Skin of body (tissue), 2 donors: ENCODE data around the gene RFT1. TPM values are rescaled to one million over a fixed set of nuclear protein-coding genes. Genes with fewer than 3 reads are reported as not detected.

Source experiments
- DNase-seq: peaks from one replicate; lab custom pipeline; 2025; lab: John Stamatoyannopoulos, UW
- total RNA-seq: library from RNA; depleted of rRNA; stranded (reverse); fragments of >200 nt; gene quantifications from one replicate; pipeline ENCODE4 v1.2.3, GENCODE V29; 2014

Gene RFT1
- total RNA-seq, 1 donor from 2014 or later: 9.2 TPM

DNA sequence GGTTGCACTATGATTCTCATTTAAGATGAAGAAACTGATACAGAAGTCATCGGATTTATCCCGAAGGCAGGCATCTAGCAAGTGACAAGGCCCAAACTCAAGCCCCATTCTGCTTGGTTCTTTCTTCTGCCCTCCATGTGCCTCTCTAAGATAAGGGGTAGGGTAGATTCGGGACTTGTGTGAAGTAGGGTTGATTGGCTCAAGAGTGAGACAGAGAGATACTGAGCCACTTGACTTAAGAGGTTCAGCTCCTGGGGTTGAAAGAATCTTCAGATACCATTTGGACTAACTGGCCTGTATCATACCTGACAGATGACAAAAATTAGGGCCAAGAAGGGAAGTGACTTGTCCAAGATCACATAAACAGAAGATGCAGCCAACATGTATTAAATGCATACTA is 891 bp downstream of the RFT1 start:
- no peak for DNase-seq

DNA sequence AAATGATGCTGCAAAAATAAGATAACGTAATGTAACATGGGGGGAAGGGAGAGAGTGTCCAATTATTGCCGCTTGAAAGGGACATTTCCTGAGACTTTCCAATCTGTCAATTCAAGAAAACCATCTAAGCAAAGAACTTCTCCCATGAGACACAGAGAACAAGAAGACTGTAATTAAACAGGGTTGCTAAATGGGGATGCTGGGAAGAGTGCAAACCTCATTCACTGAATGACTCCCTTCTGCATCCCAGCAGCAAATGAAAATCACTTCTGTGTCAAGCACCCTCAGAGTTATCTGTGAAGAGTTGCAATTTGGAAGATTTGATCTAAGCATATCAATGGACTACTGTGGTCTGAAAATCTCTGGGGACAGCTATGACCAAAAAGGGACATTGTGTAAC is 3.6 kb downstream of the RFT1 start:
- no peak for DNase-seq

DNA sequence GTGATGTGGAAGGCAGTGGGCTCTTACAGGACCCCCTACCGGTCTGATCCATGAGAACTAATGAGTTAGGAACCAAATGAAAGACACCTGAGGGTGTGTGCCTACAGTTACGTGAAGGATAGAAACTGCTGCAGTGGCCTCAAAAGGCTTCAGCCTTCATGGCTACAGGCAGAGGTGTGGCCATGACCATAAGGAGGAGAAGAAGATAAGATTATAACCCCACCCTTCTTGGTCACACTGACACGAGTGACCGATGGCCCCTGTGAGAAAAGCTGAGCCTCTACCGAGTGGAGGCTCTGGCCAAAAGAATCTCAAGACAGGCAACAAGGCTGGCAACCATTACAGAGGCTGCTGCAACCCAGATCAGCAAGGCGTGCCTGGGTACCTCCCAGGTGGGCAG is 6.3 kb downstream of the RFT1 start:
- no peak for DNase-seq

DNA sequence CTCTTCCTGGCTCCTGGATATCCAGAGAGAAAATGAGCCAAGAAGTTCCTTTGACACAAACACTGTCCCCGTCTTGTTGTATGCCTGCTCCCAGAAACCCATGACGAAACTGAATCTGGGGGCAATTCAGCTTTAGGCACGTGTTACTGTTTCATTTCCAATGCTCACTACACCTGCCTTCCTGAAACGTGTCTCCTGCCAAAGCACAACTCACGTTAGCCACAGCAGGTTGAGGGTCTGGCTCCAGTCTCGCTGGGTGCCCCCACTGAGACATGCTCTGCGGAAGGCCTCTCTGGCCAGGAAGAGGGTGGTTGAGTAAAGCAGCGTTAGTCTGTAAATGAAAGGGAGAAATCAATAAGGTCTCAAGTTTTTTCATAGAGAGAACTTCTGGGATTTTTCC is 6.7 kb downstream of the RFT1 start:
- DNase-seq: no peak

DNA sequence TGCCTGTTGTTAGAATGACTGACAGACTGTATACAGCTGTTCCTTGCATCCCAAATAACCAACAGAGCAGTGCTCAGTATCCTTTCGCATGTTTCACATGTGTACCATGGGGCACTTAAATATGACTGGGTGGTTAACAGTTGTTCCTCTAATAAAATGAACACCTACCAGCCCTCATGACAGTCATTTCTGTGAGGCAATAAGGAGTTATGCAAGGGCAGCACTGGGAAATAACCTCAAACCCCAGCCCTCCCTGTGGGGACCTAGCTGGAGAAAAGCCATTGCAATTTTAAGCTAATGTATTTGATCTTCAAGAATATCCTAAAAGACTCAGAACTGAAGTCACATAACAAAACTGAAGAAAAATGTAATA is 7.3 kb downstream of the RFT1 start:
- DNase-seq: no peak

DNA sequence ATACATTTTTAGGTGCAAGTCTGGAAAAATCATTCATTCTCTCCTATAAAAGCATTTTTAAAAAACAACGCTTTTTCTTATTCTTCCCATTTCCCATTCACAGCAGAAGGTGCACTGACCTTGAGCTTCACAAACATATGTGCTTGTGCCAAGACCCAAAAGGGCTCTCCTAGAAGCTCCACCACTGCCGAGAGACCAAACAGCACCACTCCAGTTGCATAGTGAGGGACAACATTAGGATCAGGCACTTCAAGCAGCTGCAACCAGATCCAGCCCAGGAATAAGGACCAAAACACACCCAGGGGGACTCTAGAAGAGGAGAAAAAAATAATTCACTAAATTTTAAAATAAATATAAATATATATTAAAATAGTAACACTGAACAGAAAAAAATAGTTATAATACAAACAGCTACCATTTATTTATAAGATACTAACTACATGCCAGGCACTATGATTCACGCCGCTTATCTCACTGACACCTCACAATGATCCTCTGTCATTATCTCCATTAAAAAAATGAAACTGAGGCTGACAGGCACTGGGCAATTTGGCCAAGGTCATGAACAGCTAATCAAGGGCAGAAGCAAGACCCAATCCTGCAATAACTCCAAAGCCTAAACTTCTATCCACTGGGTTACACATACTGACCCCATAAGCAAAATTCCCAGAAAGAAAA is 7.8 kb downstream of the RFT1 start:
- no peak for DNase-seq

DNA sequence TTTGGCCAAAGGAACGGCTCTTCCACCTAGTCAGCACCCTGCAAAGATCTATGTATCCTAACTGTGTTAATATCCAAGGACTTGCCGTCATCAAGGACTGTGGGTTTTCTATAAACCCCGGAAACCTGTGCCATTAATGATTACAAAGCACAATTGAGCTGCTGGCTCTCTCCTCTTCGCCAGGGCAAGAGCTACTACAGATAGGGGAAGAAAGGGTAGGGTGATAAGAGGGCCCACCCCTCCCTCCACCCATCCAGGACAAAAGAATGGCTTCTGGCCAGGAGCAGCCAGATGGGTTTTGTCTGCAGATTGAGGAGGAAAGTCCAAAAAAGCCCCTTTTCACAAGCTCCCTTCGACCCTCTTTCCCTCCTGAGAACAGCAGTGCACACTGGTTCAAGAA is 9.9 kb downstream of the RFT1 start:
- no peak for DNase-seq

DNA sequence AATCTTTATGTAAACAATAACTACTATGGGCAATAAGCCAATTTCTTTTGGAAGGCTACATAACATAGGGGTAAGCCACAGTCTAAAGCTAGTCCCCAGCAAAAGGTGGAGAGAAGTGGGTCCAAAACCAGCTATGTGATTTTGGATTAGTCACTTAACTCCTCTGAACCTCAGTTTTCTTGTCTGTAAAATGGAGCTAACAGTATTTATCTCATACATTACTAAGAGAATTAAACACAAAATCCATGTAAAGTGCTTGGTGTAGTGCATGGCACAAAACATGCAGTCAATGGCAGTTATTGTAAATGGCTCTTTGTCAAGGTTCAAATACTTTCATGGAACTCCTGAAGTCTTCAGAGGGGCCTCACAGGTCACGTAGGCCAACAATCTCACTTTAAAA is 13.3 kb downstream of the RFT1 start:
- no peak for DNase-seq

DNA sequence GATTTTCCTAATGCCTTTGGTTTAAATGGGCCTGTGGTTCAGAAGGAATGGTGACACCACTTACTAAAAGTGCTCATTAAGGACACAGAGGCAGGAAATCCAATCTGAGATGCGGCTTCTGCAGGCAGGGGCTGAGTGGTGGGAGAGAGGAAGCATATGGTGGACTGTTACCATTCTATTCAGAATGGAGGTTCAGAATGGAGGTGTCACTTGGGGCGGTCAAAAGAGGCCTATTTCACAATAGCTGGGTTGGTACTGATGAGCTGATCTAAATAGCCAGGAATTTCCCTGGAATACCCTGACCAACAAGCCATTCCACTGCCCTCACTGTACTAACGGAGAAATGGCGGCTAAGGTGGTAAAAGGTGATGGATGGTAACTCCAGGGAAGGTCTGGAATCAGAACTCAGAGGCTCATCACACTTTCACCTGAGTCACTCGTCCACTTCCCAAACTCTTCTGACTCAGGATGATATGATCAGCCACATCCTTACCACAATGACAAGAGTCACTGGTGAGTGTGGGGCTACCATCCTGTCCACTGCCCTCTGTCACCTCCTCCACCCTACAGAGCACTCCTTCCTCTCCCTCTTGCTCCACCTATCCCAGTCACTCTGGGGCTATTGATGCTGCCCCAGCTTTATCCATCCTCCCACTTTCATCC is 15.7 kb downstream of the RFT1 start:
- no peak for DNase-seq

DNA sequence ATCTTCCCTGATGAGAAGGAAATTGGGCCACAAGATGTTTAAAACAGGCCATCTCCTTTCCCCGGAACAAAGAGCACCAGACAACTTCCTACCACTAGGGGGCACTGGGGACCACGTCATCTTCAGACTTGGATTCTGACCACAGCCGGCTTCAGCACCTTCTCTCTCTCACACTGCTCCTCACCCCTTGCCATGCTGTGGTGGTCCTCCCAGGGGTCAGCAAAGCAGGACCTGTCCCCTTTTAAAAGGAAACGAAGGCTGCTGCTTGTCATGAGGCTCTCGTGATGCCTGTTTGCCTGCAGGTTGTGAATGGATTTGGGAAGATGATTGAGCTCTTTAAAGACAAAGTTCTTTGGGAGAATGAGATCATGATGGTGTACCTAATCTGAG is 16.2 kb downstream of the RFT1 start:
- peak; percentile 57 for DNase-seq

DNA sequence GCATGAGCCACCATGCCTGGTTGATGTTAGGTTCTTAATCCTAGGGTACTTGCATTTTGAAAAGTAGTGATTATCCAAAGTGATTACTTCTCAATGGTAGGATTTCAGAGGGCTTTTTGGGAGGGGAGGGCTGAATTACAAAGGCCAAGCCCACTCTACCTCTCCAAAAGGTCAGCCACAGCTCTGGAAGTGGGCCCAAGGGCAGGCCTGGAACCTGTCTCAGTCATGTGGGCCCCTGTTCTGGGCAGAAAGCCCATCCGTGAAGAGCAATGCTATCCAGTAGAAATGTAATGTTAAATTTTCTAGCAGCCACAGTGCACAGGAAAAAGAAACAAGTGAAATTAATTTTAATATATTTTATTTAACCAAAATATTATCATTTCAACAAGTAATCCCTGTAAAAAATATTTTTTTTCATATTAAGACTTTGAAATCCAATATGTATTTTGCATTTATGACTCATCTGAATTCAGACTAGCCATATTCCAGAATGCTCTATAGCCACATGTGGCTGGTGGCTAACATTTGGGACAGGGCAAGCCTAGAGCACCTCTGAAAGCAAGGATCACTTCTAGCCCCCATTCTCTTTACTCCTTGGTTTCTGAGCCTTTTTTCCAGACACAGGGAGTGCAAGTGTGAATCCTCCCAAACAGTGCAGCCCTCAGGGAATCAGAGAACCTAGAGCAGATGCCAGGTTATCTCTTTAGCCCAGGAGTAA is 16.8 kb downstream of the RFT1 start:
- no peak for DNase-seq

DNA sequence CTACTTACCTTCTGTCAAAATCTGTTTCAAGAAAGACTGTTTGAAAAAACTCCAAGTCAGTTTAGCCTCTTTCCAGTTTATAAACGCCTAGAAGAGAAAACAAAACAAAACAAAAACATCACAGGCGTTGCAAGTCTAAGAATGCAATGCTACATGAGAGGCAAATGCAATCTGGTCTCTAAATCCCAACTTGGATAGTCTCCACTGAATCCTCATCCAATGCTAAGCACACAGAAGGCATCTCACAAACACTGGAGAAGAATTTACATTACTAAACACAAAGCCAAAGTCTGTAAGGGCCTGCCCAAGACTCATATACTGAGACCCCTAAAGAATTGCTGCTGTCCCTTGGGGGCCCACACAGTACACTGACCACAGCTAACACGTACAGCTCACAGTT is 18.4 kb downstream of the RFT1 start:
- DNase-seq: peak; percentile 30

DNA sequence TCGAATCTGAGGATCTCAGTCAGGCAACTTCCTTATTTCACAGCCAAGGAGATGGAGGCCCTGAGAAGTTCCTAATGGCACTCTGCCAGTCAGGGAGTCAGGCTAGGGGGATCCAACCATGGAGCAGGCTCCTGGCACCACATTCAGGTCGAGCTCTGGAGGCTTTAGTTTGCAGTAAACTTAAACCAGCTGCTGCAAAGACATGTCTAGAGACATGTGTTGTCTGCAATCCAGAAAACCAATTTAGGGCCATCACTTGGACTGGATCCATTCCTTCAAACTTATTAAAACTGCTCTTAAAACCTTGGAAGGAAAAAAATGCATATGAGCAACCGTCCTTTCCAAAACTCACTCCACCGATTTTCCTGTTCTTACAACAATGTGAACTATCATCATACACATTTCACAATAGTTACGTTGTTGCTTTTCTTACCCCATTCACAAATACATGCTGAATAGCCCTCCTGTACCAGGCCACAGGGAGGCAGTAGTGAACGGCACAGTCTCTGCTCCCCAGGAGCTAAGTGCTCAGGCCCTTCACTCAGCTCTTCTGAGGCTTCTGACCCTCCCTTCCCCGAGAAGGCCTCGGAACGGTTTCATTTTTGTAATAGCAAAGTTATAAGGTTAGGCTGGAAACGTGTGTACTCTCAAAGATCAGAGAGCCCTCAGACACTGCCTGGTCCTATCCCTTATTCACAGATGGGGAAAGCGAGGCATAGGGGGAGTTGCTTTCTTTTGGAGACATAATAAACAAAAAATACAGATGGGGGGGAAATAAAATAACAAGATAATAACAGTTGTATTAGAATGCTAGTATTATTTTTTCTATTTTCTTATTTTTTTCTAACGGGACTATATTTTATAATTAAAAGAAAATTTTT is 20.1 kb downstream of the RFT1 start:
- DNase-seq: peak; percentile 96

DNA sequence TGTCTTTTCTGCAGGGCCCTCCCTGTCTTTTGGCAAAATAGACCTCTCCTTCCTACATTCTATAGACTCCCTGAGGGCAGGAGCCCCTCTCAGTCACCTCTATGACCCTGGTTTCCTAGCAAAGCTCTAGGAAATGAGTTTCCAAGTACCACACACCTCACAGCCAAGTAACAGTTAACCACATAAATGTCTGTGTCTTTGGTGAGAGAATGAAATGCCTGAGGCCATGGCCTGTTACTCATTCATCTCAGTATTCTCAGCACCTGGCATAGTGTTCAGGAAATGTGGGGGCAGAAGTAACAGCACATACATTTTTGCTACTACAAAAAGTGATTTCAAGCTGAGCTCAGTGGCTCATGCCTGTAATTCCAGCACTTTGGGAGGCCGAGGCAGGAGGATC is 21.0 kb downstream of the RFT1 start:
- no peak for DNase-seq

DNA sequence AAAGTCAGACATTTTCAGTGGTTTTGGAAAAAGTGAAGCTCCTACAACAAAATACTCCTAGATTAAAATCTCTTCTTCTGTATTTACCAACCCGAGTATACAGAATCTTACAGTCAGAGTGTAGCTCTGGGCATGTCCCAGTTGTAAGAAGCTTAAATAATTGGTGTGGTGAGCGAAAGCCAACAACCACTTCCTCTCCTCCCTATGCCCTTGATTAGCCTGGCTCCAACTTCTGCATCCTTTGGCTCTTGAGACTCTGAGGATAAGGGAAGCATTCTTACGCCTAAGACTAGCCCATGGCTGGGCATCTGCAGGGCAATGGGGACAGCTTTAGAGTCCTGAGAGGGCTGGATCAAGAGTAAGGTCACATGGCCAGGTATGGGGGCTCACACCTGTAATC is 25.5 kb downstream of the RFT1 start:
- no peak for DNase-seq

DNA sequence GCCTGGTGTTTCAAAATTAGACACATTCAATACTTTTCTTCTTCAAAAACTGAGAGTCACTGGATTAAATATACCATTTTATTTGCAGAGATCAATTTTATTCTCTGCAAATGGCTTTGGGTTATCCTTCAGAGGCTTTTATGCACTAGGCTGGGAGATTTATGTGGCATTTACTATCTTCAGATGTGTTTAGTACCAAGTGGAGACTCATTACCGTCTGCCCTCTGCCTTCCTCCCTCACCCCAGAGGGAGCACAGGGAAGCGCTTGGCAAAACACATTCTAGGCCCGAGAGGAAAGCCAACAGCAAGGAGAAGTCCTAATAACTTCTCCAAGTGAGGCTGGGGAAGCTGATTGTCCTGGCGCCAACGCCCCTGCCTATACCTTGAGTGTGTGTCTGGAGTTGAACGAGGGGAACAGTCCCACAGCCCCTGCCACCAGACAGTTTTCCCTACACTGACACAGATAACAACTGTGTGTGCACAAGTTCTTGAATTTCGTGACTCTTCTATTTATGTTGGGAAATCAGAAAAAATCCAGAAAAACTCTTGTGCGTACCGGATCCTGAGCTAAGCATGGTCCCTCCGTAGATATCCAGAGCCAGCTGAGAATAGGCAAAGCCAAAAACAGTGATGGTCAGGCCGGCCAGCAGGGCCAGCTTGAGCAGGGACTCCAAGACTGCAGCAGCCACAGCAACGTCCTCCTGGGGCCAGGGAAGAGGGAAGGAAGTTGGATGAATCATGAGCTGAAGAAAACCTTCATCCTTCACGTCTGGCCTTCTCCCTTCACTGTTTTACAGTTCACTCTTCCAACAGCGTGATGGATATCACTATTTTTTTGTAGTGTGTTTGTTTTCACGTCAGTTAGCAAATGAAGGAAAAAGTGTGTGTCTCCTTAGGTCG is 26.6 kb downstream of the RFT1 start:
- DNase-seq: no peak

DNA sequence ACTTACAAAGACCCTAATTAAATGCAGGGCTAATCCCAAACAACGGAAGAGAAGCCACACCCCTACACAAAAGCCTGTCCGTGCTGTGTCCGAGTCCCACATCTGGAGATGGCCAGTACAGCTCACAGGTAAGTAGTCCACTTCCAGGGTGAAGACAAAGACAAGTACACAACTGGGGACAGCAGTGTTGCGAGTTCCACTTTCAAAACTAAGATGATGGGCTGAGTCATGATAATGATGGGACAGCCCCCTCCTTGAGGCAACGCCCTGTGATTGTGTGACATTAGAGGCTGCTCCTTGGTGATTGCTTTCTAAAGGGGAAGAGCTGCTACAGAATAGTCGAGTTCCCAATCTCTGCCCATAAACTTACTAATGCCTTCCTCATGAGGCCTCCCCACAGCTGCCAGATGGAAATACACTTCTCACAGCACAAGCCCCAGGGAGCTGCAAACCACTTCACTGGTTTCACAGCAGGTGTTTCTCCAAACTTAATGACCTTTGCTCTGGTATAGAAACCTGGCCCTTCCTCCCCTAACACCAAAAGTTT is 27.6 kb downstream of the RFT1 start:
- no peak for DNase-seq

DNA sequence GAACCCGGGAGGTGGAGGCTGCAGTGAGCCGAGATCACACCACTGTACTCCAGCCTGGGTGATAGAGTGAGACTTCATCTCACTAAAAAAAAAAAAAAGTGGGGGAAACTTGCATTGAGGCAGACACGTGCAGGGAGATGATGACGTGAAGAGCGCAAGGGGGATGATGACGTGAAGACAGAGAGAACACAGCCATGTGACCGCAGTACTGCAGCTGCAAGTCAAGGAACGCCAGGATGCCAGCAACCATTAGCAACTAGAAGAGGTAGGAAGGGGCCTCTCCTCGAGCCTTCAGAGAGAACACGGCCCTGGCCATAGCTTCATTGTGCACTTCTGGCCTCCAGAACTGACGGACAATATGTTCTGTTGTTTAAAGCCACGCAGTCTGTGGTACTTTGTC is 28.3 kb downstream of the RFT1 start:
- DNase-seq: no peak

DNA sequence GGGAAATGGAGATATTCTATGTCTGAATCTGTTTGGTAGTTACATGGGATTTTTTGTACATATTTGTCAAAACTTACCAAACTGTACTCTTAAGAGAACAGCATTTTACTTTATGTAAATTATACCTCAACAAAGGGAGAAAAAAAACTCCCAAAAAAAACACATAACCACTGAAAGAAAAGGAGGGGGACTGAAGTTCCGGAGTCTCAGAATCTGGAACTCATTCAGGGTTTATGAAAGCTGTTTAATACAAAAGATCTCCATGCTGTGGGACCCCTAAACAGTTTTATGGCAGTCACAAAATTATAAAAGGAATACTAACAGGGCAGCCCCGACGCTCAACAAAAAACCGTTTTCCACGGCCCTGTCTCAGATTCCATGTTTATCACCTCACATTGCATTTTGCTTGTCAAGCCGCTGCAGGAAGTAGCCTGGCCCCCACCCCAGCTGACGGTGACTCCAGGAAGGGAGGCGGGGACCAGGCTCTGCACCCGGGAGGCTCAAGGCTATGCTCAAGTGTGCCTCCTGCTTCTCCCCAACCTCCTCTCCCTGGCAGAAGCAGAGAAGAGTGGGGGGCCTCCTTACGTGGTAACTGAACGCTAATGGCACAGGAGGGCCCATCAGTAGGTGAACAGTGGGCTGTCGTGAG is 29.3 kb downstream of the RFT1 start:
- no peak for DNase-seq

DNA sequence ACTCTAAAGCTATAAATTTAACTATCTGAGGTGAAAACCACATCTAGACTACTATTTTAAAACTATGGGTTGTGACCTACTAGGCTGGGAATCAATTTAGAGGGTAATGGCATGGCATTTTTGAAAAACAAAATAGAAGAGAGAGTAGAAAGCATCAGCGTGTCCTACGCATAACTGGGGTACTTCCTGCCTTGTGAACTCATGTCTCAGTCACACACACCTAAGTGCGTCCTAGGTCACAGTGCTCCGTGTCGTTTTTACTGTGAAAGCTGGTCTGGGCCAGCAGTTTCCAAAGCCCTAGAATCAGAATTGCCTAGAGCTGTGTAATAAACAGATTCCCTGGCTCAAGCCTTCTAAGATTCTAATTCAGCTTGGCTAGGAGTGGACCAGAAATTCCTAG is 32.3 kb downstream of the RFT1 start:
- no peak for DNase-seq
